Chondrocyte (in vitro differentiated cells): ENCODE measurements around the gene ASPA. TPM values are rescaled to one million over a fixed set of nuclear protein-coding genes. Genes with fewer than 3 reads are reported as not detected.

ENCODE experiments used
- DNase-seq: peaks from one replicate; pipeline ENCODE4 v3.0.0; 2021; ENCODE audit warnings: mixed read lengths, low spot score
- H3K27ac Mint-ChIP-seq: one replicate; pipeline ENCODE4 v1.8.0; 2021; ENCODE audit warnings: mild to moderate bottlenecking, moderate library complexity, mixed read lengths; ENCODE audit not compliant: unreplicated experiment
- H3K27me3 Mint-ChIP-seq: 2 replicates; pipeline ENCODE4 v1.8.0; 2021; ENCODE audit warnings: low read depth, mixed read lengths
- H3K36me3 Mint-ChIP-seq: 2 replicates; pipeline ENCODE4 v1.8.0; 2021; ENCODE audit warnings: low read depth, mixed read lengths
- H3K4me1 Mint-ChIP-seq: 2 replicates; pipeline ENCODE4 v1.8.0; 2021; ENCODE audit warnings: low read depth, mild to moderate bottlenecking, mixed read lengths
- H3K4me3 Mint-ChIP-seq: one replicate; pipeline ENCODE4 v1.8.0; 2021; ENCODE audit warnings: mild to moderate bottlenecking, moderate library complexity, mixed read lengths; ENCODE audit not compliant: unreplicated experiment
- H3K9me3 Mint-ChIP-seq: 2 replicates; pipeline ENCODE4 v1.8.0; 2021; ENCODE audit warnings: low read depth, mixed read lengths
- total RNA-seq: library from RNA; stranded (reverse); gene quantifications from 3 replicates; pipeline ENCODE4 v1.2.1, GENCODE V29; 2021
- TF ChIP-seq, protein P1 (sequence below): fragments of 200-600 bp; sonication (generic); IDR thresholded peaks from 2 replicates; pipeline ENCODE4 v1.5.0; 2021; ENCODE audit warnings: antibody characterized with exemption, mild to moderate bottlenecking, moderate library complexity

Gene ASPA
- total RNA-seq, 1 donor from 2014 or later: not detected

DNA sequence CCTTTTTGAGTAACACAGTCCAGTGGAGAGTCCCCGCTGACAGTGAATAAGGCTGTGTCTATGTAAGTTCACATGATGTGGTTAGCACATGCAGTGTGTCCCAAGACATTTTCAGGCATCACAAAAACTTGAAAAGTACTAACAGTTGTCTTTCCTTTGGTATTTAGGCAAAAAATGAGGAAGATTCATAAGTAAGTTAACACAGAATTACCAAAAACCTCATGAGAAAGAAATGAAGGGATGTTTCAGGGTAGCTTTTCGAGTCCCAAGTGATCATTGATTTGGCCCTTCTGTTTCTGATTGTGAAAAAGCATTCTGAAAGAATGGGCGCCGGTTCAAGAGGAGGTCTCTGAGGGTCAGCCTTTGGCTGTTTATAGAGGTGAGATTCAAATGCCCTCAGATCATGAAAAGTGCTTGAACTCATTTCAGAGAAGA lies 529 bp upstream of the ASPA start:
- Mint-ChIP-seq H3K27ac (no peak overlapping the region), H3K36me3 (no peaks in the 10 kb centered on the region), H3K9me3 (no peaks in the 10 kb centered on the region), H3K4me3 (no peak overlapping the region), H3K27me3 (peaks cover 6% of the 10 kb centered on the region), H3K4me1 (no peaks in the 10 kb centered on the region)
- TF ChIP-seq, protein P1, sequence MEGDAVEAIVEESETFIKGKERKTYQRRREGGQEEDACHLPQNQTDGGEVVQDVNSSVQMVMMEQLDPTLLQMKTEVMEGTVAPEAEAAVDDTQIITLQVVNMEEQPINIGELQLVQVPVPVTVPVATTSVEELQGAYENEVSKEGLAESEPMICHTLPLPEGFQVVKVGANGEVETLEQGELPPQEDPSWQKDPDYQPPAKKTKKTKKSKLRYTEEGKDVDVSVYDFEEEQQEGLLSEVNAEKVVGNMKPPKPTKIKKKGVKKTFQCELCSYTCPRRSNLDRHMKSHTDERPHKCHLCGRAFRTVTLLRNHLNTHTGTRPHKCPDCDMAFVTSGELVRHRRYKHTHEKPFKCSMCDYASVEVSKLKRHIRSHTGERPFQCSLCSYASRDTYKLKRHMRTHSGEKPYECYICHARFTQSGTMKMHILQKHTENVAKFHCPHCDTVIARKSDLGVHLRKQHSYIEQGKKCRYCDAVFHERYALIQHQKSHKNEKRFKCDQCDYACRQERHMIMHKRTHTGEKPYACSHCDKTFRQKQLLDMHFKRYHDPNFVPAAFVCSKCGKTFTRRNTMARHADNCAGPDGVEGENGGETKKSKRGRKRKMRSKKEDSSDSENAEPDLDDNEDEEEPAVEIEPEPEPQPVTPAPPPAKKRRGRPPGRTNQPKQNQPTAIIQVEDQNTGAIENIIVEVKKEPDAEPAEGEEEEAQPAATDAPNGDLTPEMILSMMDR: no peak
- DNase-seq: no peak

DNA sequence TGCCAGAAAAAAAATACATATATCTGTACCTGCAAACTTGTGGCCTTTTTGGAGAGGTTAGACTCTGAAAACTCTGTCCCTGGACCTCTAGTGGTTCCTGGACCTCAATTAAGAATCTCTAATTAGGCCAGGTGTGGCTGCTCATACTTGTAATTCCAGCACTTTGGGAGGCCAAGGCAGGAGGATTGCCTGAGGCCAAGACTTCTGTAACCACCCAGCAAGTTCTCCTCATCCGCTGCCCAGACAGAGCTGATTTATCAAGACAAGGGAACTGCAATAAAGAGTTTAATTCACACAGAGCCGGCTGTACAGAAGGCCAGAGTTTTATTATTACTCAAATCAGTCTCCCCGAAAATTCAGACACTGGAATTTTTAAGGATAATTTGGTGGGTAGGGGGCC lies 4.2 kb downstream of the ASPA start:
- no peaks in the 10 kb centered on the region for H3K4me1 Mint-ChIP-seq
- H3K27me3 Mint-ChIP-seq: peaks cover 13% of the 10 kb centered on the region
- H3K4me3 Mint-ChIP-seq: no peak overlapping the region
- no peak for DNase-seq
- TF ChIP-seq, protein P1: no peak
- no peaks in the 10 kb centered on the region for H3K36me3 Mint-ChIP-seq
- H3K9me3 Mint-ChIP-seq: no peaks in the 10 kb centered on the region
- no peak overlapping the region for H3K27ac Mint-ChIP-seq

DNA sequence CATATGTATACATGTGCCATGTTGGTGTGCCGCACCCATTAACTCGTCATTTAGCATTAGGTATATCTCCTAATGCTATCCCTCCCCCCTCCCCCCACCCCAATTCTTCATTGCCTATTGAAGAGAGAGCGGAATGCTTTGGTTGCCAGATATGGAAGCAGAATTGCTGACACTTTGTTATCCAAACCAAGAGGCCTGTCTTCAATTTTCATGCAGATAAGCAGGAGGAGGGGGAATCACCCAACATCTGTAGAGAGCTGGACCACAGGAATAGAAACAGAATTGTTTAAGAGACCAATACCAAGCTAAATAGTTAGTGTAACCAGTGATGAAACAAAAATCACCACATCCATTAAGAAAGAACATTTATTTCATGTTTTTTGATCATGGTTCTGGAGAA lies 7.1 kb downstream of the ASPA start:
- H3K4me3 Mint-ChIP-seq: no peak overlapping the region
- no peaks in the 10 kb centered on the region for H3K36me3 Mint-ChIP-seq
- H3K27me3 Mint-ChIP-seq: peaks cover 25% of the 10 kb centered on the region
- no peaks in the 10 kb centered on the region for H3K4me1 Mint-ChIP-seq
- no peaks in the 10 kb centered on the region for H3K9me3 Mint-ChIP-seq
- no peak for DNase-seq
- no peak overlapping the region for H3K27ac Mint-ChIP-seq
- TF ChIP-seq, protein P1: no peak

DNA sequence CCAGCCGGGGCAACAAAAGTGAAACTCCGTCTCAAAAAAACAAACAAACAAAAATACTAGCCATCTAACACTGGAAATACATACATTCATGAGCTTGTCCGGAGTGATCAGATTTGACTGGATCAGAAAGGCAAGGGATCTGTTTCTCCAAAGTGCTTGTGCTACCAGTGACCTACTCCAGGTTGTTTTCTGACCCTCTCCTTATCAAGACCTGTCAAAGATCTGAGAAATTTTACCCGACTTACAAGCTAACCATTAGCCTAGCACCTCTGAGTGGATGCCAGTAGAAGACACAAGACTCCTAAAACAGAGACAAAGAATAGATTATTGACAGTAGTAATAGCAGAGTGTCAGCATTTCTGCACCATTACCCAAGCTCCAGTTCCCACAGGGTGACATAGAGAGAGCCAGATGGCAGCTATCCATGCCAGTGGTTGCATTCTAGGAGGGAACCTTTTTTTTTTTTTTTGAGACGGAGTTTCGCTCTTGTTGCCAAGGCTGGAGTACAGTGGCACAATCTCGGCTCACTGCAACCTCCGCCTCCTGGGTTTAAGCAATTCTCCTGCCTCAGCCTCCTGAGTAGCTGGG lies 9.8 kb downstream of the ASPA start:
- H3K4me1 Mint-ChIP-seq: no peaks in the 10 kb centered on the region
- TF ChIP-seq, protein P1: no peak
- no peaks in the 10 kb centered on the region for H3K36me3 Mint-ChIP-seq
- H3K4me3 Mint-ChIP-seq: no peak overlapping the region
- no peak overlapping the region for H3K27ac Mint-ChIP-seq
- peaks cover 29% of the 10 kb centered on the region for H3K27me3 Mint-ChIP-seq
- H3K9me3 Mint-ChIP-seq: no peaks in the 10 kb centered on the region
- DNase-seq: no peak

DNA sequence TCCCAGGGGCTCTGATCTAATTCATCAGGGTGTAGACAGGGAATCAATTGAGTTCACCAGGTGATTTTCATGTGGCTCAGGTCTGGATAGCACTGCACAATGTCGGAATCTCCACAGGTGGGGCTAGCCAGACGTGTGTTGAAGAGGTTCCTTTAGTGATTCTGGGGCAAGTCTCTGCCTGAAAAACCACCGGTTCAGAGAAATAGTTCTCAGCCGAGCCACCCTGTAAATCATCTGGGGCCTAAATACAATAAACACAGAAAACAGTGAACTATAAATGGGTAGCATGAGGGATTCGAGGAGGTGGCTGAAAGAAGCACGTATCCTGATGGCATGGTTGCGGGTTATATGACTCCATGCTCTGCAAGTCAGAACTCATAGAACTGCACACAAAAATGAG lies 21.3 kb downstream of the ASPA start:
- no peak for DNase-seq
- H3K36me3 Mint-ChIP-seq: no peaks in the 10 kb centered on the region
- H3K4me1 Mint-ChIP-seq: no peaks in the 10 kb centered on the region
- H3K27me3 Mint-ChIP-seq: peaks cover 5% of the 10 kb centered on the region
- H3K27ac Mint-ChIP-seq: no peak overlapping the region
- TF ChIP-seq, protein P1: no peak
- no peak overlapping the region for H3K4me3 Mint-ChIP-seq
- peaks cover 11% of the 10 kb centered on the region for H3K9me3 Mint-ChIP-seq
